SK-N-SH treated with all-trans-retinoic acid at 6 μM for 48 hours (cell line): Measurements from ENCODE around the gene MS4A2.
"Not testable (repeated sequence)": the region's sequence is repeated elsewhere in the genome, so short reads cannot be mapped to it uniquely, and the experiment has no call there.

ENCODE experiments used
- ATAC-seq: fragments of 200-7000 bp; cut with Tn5 transposase; 3 replicates; pipeline ENCODE4 v1.9.1; 2020; ENCODE audit warnings: mild to moderate bottlenecking, moderate library complexity
- ARNTL ChIP-seq: fragments of 450-650 bp; formaldehyde crosslinking; IDR thresholded peaks from 2 replicates; pipeline ENCODE4 v1.5.0; 2020; ENCODE audit warnings: low read depth, mild to moderate bottlenecking, moderate library complexity, borderline replicate concordance
- BACH2 ChIP-seq: fragments of 250-450 bp; sonication (Bioruptor Pico); IDR thresholded peaks from 2 replicates; pipeline ENCODE4 v1.9.0; 2021; ENCODE audit warnings: mild to moderate bottlenecking, borderline replicate concordance
- CSDC2 ChIP-seq: fragments of 250-450 bp; sonication (Bioruptor Pico); IDR thresholded peaks from 2 replicates; pipeline ENCODE4 v1.5.0; 2020; ENCODE audit warnings: mild to moderate bottlenecking, moderate library complexity
- CSRNP3 ChIP-seq: fragments of 250-450 bp; sonication (Bioruptor Pico); IDR thresholded peaks from 2 replicates; pipeline ENCODE4 v1.5.1; 2021; ENCODE audit warnings: mild to moderate bottlenecking, moderate library complexity
- ESRRG ChIP-seq: fragments of 250-450 bp; sonication (Bioruptor Pico); IDR thresholded peaks from 2 replicates; pipeline ENCODE4 v1.6.1; 2021; ENCODE audit warnings: mild to moderate bottlenecking
- GLIS3 ChIP-seq: fragments of 250-450 bp; sonication (Bioruptor Pico); IDR thresholded peaks from 2 replicates; pipeline ENCODE4 v1.5.0; 2020; ENCODE audit warnings: mild to moderate bottlenecking, moderate library complexity
- ISL1 ChIP-seq: fragments of 250-450 bp; sonication (Bioruptor Pico); IDR thresholded peaks from 2 replicates; pipeline ENCODE4 v2.1.2; 2022; ENCODE audit warnings: mild to moderate bottlenecking, moderate library complexity
- OSR1 ChIP-seq: fragments of 250-450 bp; sonication (Bioruptor Pico); IDR thresholded peaks from 2 replicates; pipeline ENCODE4 v1.8.0; 2022; ENCODE audit warnings: moderate library complexity, mild to moderate bottlenecking, inconsistent platforms
- PPARA ChIP-seq: fragments of 250-450 bp; sonication (Bioruptor Pico); IDR thresholded peaks from 2 replicates; pipeline ENCODE4 v1.5.0; 2020; ENCODE audit warnings: mild to moderate bottlenecking, borderline replicate concordance
- RARB ChIP-seq: fragments of 250-450 bp; sonication (Bioruptor Pico); IDR thresholded peaks from 2 replicates; pipeline ENCODE4 v1.8.0; 2021; ENCODE audit warnings: mild to moderate bottlenecking, moderate library complexity
- SNAI2 ChIP-seq: fragments of 250-450 bp; sonication (Bioruptor Pico); IDR thresholded peaks from 2 replicates; pipeline ENCODE4 v1.5.0; 2020; ENCODE audit warnings: mild to moderate bottlenecking, moderate library complexity
- TCF4 ChIP-seq: fragments of 250-450 bp; sonication (Bioruptor Pico); IDR thresholded peaks from 2 replicates; pipeline ENCODE4 v1.8.0; 2021; ENCODE audit warnings: mild to moderate bottlenecking, moderate library complexity, borderline replicate concordance
- ZC3H10 ChIP-seq: fragments of 250-450 bp; sonication (Bioruptor Pico); IDR thresholded peaks from 2 replicates; pipeline ENCODE4 v1.5.1; 2021; ENCODE audit warnings: mild to moderate bottlenecking, moderate library complexity
- ZFP3 ChIP-seq: fragments of 250-450 bp; sonication (Bioruptor Pico); IDR thresholded peaks from 2 replicates; pipeline ENCODE4 v1.5.0; 2020; ENCODE audit warnings: mild to moderate bottlenecking, moderate library complexity
- ZFP30 ChIP-seq: fragments of 450-650 bp; formaldehyde crosslinking; IDR thresholded peaks from 2 replicates; pipeline ENCODE4 v1.5.0; 2022; ENCODE audit warnings: mild to moderate bottlenecking, moderate library complexity
- ZNF565 ChIP-seq: fragments of 450-650 bp; formaldehyde crosslinking; conservative IDR thresholded peaks from 2 replicates; pipeline ENCODE4 v1.5.0; 2020; ENCODE audit warnings: low read depth, mild to moderate bottlenecking, moderate library complexity
- ZNF70 ChIP-seq: fragments of 450-650 bp; formaldehyde crosslinking; IDR thresholded peaks from 2 replicates; pipeline ENCODE4 v1.5.0; 2020; ENCODE audit warnings: mild to moderate bottlenecking, moderate library complexity
- ZNF8 ChIP-seq: fragments of 450-650 bp; formaldehyde crosslinking; IDR thresholded peaks from 2 replicates; pipeline ENCODE4 v1.5.0; 2020; ENCODE audit warnings: mild to moderate bottlenecking, moderate library complexity
- TF ChIP-seq, protein P1 (sequence below): fragments of 250-450 bp; sonication (Bioruptor Pico); IDR thresholded peaks from 2 replicates; pipeline ENCODE4 v1.8.0; 2020; ENCODE audit warnings: mild to moderate bottlenecking, moderate library complexity, borderline replicate concordance
- TF ChIP-seq, protein P2 (sequence below): fragments of 250-450 bp; sonication (Bioruptor Pico); IDR thresholded peaks from 2 replicates; pipeline ENCODE4 v1.5.1; 2020; ENCODE audit warnings: low read depth, mild to moderate bottlenecking, moderate library complexity
- TF ChIP-seq, protein P3 (sequence below): fragments of 250-450 bp; sonication (Bioruptor Pico); IDR thresholded peaks from 2 replicates; pipeline ENCODE4 v1.5.0; 2020; ENCODE audit warnings: mild to moderate bottlenecking, moderate library complexity

The MS4A2 gene

DNA sequence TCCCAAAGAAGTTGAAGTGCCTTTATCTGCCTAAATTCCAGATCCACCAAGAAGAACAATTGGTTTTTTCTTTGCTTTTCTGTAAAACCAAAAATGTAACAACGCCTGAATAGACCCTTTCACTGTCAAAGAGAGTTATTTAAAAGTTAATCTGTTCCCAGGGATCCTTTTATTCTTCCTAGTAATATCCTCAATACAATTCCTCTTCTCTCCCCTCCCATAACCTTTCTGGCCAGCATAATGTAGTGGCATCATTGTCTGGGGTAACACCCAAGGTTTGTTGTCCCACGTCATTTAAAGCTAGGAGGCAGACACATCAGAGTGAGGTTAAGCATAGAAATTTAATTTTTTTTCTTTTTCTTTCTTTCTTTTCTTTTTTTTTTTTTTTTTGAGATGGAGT, 39.9 kb downstream of the MS4A2 start:
- TF ChIP-seq GLIS3 (CRISPR knock-in tag): no peak
- no peak for TF ChIP-seq OSR1
- no peak for TF ChIP-seq RARB (CRISPR knock-in tag)
- no peak for TF ChIP-seq CSDC2 (CRISPR knock-in tag)
- TF ChIP-seq ZNF8 (CRISPR knock-in tag): no peak
- no peak for TF ChIP-seq ZNF70 (CRISPR knock-in tag)
- no peak for TF ChIP-seq BACH2 (CRISPR knock-in tag)
- TF ChIP-seq, all 23 proteins: peak for 0
- no peak for ATAC-seq

- not testable (repeated sequence) for ATAC-seq
Measured at GRCh38 chr11:60128866-60129265, 40.4 kb downstream of the MS4A2 start.

DNA sequence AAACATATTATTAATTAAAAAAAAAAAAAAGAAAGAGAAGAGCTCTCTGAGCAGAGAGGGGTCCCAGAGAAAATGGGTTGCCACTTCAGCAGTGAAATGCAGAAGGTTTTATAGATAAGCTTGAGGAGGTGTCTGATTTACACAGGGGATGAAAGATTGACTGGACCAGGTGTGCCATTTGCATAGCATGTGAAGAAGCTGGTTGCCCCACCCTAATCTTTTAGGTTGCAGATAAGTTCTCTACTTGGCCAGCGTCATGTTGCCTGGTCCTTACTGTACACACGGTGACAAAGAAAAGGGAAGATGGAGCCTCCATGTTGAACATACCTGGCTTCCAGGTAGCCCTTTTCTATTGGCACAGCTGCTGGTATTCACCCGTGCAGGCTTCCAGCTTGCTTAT, 41.4 kb downstream of the MS4A2 start:
- no peak for TF ChIP-seq TCF4 (CRISPR knock-in tag)
- TF ChIP-seq GLIS3 (CRISPR knock-in tag): no peak
- no peak for TF ChIP-seq ZNF70 (CRISPR knock-in tag)
- no peak for TF ChIP-seq BACH2 (CRISPR knock-in tag)
- no peak for TF ChIP-seq SNAI2 (CRISPR knock-in tag)
- TF ChIP-seq OSR1: no peak
- no peak for TF ChIP-seq ZNF8 (CRISPR knock-in tag)
- no peak for TF ChIP-seq CSDC2 (CRISPR knock-in tag)
- TF ChIP-seq ESRRG (CRISPR knock-in tag): no peak
- no peak for TF ChIP-seq ZFP3 (CRISPR knock-in tag)
- TF ChIP-seq ARNTL: no peak
- no peak for TF ChIP-seq RARB (CRISPR knock-in tag)
- TF ChIP-seq ZC3H10: no peak
- no peak for TF ChIP-seq ZNF565 (CRISPR knock-in tag)
- TF ChIP-seq, protein P1, sequence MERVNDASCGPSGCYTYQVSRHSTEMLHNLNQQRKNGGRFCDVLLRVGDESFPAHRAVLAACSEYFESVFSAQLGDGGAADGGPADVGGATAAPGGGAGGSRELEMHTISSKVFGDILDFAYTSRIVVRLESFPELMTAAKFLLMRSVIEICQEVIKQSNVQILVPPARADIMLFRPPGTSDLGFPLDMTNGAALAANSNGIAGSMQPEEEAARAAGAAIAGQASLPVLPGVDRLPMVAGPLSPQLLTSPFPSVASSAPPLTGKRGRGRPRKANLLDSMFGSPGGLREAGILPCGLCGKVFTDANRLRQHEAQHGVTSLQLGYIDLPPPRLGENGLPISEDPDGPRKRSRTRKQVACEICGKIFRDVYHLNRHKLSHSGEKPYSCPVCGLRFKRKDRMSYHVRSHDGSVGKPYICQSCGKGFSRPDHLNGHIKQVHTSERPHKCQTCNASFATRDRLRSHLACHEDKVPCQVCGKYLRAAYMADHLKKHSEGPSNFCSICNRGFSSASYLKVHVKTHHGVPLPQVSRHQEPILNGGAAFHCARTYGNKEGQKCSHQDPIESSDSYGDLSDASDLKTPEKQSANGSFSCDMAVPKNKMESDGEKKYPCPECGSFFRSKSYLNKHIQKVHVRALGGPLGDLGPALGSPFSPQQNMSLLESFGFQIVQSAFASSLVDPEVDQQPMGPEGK (CRISPR knock-in tag): no peak
- no peak for TF ChIP-seq ZFP30
- TF ChIP-seq, protein P2, sequence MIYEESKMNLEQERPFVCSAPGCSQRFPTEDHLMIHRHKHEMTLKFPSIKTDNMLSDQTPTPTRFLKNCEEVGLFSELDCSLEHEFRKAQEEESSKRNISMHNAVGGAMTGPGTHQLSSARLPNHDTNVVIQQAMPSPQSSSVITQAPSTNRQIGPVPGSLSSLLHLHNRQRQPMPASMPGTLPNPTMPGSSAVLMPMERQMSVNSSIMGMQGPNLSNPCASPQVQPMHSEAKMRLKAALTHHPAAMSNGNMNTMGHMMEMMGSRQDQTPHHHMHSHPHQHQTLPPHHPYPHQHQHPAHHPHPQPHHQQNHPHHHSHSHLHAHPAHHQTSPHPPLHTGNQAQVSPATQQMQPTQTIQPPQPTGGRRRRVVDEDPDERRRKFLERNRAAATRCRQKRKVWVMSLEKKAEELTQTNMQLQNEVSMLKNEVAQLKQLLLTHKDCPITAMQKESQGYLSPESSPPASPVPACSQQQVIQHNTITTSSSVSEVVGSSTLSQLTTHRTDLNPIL (CRISPR knock-in tag): no peak
- TF ChIP-seq, all 23 proteins: peak for 0
- ATAC-seq: no peak

DNA sequence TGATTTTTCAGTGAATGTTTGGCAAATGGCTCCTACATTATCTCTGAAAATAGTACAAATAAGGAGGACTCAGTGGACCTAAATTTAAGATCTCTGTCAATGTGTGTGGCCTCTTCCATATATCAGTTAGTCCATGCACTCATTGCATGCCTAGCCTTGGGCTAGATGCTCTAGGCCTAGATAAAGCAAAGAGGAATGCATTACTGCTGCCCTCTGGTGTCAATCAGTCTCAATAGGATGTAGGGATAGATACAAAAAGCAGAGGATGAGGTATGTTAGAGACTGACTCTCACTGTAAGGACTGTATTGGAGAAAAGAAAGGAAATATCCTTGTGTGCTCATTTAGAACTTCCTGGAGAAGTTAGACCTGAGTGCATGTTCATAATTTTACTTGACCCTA, 42.0 kb downstream of the MS4A2 start:
- peak; percentile 81 for ATAC-seq
- TF ChIP-seq GLIS3 (CRISPR knock-in tag): no peak
- no peak for TF ChIP-seq TCF4 (CRISPR knock-in tag)
- TF ChIP-seq ZNF70 (CRISPR knock-in tag): no peak
- TF ChIP-seq PPARA: no peak
- TF ChIP-seq CSRNP3 (CRISPR knock-in tag): no peak
- no peak for TF ChIP-seq SNAI2 (CRISPR knock-in tag)
- no peak for TF ChIP-seq OSR1
- no peak for TF ChIP-seq ISL1 (CRISPR knock-in tag)
- TF ChIP-seq, protein P3, sequence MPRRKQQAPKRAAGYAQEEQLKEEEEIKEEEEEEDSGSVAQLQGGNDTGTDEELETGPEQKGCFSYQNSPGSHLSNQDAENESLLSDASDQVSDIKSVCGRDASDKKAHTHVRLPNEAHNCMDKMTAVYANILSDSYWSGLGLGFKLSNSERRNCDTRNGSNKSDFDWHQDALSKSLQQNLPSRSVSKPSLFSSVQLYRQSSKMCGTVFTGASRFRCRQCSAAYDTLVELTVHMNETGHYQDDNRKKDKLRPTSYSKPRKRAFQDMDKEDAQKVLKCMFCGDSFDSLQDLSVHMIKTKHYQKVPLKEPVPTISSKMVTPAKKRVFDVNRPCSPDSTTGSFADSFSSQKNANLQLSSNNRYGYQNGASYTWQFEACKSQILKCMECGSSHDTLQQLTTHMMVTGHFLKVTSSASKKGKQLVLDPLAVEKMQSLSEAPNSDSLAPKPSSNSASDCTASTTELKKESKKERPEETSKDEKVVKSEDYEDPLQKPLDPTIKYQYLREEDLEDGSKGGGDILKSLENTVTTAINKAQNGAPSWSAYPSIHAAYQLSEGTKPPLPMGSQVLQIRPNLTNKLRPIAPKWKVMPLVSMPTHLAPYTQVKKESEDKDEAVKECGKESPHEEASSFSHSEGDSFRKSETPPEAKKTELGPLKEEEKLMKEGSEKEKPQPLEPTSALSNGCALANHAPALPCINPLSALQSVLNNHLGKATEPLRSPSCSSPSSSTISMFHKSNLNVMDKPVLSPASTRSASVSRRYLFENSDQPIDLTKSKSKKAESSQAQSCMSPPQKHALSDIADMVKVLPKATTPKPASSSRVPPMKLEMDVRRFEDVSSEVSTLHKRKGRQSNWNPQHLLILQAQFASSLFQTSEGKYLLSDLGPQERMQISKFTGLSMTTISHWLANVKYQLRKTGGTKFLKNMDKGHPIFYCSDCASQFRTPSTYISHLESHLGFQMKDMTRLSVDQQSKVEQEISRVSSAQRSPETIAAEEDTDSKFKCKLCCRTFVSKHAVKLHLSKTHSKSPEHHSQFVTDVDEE (CRISPR knock-in tag): no peak
- TF ChIP-seq ZFP3 (CRISPR knock-in tag): no peak
- TF ChIP-seq RARB (CRISPR knock-in tag): no peak
- TF ChIP-seq BACH2 (CRISPR knock-in tag): no peak
- TF ChIP-seq ARNTL: no peak
- TF ChIP-seq ZFP30: no peak
- TF ChIP-seq, protein P1 (CRISPR knock-in tag): no peak
- no peak for TF ChIP-seq CSDC2 (CRISPR knock-in tag)
